Measurements from ENCODE around the gene LSMEM2.
"Not testable (repeated sequence)": the region's sequence is repeated elsewhere in the genome, so short reads cannot be mapped to it uniquely, and the experiment has no call there.

The LSMEM2 gene

DNA sequence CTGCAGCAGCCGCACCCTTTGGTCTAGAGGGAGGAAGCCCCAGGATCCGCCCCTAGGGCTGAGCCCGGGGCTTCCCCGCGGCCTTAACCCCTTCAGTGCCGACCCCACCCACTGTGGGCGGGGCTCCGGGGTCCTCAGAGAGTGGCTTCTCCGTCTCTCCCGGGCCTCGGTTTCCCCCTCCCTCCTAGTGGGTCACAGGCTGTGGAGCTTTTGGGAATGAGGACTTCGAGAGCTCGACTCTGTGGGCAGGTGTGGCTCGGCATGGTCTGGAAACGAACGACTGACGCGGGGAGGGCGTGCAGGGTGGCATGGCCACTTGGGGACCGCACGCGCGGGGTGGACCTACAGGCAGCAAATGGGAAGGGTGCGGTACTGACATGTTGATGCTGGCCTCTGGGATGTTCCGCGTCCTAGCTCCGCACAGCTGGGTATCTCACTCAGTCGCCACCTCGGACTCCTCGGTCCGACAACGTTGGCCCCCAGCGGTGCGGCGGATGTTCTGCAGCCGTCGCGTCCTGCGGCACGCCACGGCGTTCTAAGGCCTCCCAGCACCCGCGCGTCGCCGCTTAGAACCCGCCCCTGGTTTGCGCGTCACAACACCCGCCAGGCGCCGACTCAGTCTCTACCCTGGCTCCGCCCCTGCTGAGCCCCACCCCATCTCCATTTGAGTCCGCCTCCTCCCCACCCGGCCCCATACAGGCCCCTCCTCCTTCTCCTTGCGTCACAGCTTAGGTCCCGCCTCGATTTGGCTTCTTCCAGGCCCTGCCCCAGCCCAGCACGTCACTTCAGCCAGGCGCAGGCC, 20.1 kb downstream of the LSMEM2 start, which contains the start of the genes HYAL3 and NAA80:
Gene HYAL3 (minus strand): TSS at position 570 of the 802 bp plus-strand sequence. CDS start 3,803 bp downstream, outside the sequence.
Gene NAA80 (minus strand): TSS at position 570 of the 802 bp plus-strand sequence. CDS start 1,942 bp downstream, outside the sequence.
- DNase-seq (ENCODE audit: low spot score): peak; percentile 99

DNA sequence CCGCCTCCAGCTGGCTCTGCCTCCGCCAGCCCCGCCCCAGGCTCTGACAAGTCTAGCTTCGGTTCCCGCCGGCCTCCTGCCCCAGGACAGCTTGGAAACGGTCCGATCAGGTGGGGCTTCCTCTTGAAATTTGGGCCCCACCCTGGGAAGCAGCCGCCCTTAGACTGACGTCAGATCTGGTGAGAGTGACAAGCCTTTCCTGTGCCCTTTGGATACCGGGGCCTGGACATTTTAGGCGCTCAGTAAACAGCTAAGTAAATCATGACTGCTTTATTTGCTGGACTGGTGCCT, 20.7 kb downstream of the LSMEM2 start:
- DNase-seq (ENCODE audit: low spot score): no peak

- DNase-seq (ENCODE audit: low spot score): peak; percentile 79
Observed at GRCh38 chr3:50299929-50300680, 21.2 kb downstream of the LSMEM2 start.

DNA sequence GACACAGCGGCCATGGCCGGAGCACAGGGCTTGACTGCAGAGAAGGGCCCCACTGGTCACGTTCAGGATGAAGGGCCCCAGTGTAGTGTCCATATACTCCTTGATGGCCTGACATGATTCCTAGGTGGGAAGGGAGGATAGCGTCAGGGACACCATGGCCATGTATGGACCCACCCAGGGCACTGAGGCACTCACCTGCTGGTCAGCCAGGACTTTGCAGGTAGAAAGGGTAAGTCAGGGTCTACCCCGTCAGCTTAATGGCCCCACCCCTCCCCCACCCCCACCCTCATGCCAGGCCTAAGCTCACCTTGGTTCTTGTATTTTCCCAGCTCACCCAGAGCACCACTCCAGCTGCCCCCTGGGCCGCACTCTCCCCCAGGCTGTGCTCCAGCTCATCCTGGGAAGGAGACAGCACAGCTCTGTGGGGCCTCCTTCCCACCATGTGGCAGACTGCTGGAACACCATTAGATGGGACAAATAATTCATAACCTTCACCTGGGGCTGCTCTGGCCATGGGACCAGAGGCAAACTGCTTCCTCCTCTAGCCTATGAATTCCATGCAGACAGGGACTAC, 21.9 kb downstream of the LSMEM2 start:
- no peak for DNase-seq (ENCODE audit: low spot score)

DNA sequence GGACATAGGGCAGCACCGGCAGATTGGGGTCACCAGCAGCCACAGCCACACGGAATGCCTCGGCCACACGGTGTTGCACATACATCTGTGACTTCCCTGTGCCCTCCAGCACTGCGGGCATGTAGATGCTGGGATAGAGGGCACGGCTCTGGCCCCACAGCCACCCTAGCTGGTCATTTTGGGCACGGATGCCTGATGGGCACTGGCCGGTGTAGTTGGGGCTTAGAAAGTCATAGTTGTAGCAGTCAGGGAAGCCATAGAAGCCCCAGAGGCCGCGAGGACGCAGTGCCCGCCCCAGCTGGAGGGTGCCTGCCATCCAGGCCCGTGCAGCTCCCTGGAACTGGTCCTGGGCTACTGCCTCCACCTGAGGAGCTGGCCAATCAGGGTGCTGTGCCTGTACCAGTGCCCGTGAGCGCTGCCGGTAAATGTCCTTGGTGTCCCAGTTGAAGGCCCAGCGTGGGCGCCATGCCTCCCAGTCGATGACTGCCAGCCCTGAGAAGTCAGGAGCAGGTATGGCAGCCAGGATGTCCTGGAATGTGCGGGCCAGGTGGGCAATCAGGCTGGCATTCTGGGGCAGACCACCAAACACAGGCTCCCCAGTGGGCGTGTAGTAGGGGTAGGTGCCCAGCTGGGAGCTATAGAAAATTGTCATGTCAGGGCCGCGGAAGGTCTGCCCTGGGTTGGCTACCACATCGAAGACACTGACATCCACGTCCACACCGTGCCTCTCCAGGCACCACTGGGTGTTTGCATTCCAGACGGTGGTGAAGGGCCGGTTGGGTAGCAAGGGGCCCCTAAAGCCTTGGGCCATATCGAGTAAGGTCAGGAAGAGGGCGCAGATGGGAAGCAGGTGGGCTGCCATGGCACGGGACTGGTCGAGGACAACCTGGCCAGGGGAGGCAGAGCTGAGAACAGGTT, 23.5 kb downstream of the LSMEM2 start:
- no peak for DNase-seq (ENCODE audit: low spot score)

- no peak for DNase-seq (ENCODE audit: low spot score)
Observed at GRCh38 chr3:50303013-50303815, 24.3 kb downstream of the LSMEM2 start, which contains the start of gene HYAL1. TSS of gene HYAL1 (minus strand) at chr3:50303574. CDS start at chr3:50302956, 618 bp downstream.

- no peak for DNase-seq (ENCODE audit: low spot score)
Observed at GRCh38 chr3:50304601-50305000, 25.7 kb downstream of the LSMEM2 start.

- DNase-seq (ENCODE audit: low spot score): not testable (repeated sequence)
Observed at GRCh38 chr3:50312041-50312440, 33.2 kb downstream of the LSMEM2 start.

DNA sequence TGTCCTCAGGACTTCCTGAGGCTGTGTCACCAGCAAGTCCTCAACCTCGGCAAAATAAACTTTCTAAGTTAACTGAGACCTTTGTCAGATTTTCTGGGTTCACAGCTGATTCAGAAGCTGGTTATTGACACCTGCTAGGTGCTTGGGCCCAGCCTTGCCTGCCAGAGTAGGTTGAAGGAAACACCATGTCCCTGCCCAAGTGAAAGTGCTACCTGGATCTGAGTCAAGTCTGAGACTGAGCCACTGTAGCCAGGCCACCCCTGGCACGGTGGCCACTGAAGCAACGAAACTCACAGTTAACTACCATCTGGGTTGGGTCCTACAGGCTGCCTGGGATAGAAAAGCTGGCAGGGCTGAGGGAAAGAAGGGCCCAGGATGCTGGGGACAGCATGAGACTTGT, 35.5 kb downstream of the LSMEM2 start:
- DNase-seq (ENCODE audit: low spot score): no peak

DNA sequence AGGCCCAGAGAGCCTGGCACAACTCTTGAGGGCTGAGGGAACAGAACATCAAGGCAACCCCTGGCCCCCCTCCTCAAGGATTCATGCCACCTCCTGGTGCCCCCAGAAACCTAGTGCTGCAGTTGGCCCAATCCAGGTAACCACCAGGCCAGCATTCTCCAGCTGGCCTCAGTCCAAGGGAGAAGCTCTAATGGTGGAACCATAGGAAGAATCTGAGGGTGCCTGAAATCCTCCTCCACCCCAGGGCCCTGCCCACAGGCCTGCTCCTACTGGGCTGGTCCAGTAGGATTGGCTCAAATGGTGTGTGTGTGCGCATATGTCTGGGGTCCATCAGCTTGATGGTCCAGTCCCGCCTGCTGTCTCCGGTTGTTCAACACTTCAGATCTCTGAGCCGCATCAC, 35.9 kb downstream of the LSMEM2 start:
- no peak for DNase-seq (ENCODE audit: low spot score)

GRCh38 chr3:50316657-50317242, 37.9 kb downstream of the LSMEM2 start:
- no peak for DNase-seq (ENCODE audit: low spot score)

GRCh38 chr3:50317300-50317699, 38.4 kb downstream of the LSMEM2 start:
- no peak for DNase-seq (ENCODE audit: low spot score)

GRCh38 chr3:50318163-50318562, 39.3 kb downstream of the LSMEM2 start:
- no peak for DNase-seq (ENCODE audit: low spot score)

DNA sequence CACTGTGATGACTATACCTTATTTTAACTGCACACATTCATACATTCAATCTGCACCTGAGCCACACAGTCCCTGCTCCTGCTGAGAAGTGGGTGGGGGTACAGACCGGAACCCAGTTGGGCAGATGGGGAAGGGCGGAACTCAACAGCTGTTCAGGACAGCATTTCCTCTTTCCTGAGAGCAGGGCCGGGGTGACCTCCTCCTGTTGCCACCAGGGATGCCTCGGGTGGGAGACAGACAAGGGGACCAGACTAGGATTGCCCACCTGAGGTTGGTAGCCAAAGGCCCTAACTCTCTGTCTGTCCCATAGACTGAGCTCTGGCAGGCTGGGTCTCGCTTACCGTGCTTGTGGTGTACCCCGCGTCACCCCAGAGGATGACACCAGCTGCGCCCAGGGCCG, 39.7 kb downstream of the LSMEM2 start:
- no peak for DNase-seq (ENCODE audit: low spot score)

- no peak for DNase-seq (ENCODE audit: low spot score)
Observed at GRCh38 chr3:50319181-50319893, 40.5 kb downstream of the LSMEM2 start.

- DNase-seq (ENCODE audit: low spot score): no peak
Observed at GRCh38 chr3:50319894-50320625, 41.2 kb downstream of the LSMEM2 start.

DNA sequence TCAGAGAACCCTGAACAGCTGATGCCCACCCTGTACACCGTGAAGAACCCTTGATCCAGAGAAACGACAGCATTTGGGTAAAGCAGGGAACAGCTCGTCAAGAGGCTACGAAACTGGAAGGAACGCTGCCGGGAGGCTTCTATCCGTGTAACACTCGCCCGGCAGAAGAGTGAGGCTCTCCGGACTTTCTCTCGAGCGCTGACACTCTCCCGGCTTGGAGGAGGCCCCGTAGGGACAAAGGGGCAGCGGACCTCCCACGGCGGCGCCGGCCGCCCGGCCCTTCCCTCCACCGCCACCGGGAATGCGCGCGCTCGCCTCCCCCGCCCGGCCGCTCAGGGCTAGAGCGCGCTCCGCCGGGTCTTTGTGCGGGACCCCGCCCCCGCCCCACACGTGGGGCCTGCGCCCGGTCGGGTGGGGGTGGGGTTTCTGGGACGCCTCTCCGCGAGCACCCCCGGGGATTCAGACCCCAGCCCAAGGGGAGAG, 42.0 kb downstream of the LSMEM2 start:
- peak; percentile 54 for DNase-seq (ENCODE audit: low spot score)

GRCh38 chr3:50321336-50322114, 42.6 kb downstream of the LSMEM2 start:
- DNase-seq (ENCODE audit: low spot score): peak; percentile 91
